Lower leg skin (tissue), 4 donors: Measurements from ENCODE around the gene OSBPL2. TPM values are rescaled to one million over a fixed set of nuclear protein-coding genes. Genes with fewer than 3 reads are reported as not detected.

Experiments
- DNase-seq, 2 donors: peaks; one replicate each; pipeline ENCODE4 v3.0.0-alpha.2; 2019; ENCODE audit warnings: low spot score in 2 of 2
- H3K4me3 ChIP-seq: fragments of 200-600 bp; sonication (generic); 2 replicates; pipeline ENCODE4 v1.5.1; 2017; ENCODE audit warnings: mild to moderate bottlenecking, low read depth; ENCODE audit not compliant: poor library complexity, severe bottlenecking
- CTCF ChIP-seq, 3 donors: fragments of 450-650 bp; IDR thresholded peaks; one replicate each; pipeline ENCODE4 v1.5.1; 2016; ENCODE audit warnings: antibody characterized with exemption in 3 of 3, mild to moderate bottlenecking in 3 of 3, moderate library complexity in 2 of 3
- POLR2A ChIP-seq, 2 donors: fragments of 450-650 bp; IDR thresholded peaks; one replicate each; pipeline ENCODE4 v1.6.1; 2016 to 2017; ENCODE audit warnings: antibody characterized with exemption in 2 of 2, mild to moderate bottlenecking in 1 of 2, moderate library complexity in 1 of 2
- WGBS, 2 donors: methylation state at CpG; one replicate each; pipeline ENCODE4 v1.1.5; 2018; 5-methylcytosine and 5-hydroxymethylcytosine counted together
- intact Hi-C: fragments of 100-400 bp; cut with DNase I; formaldehyde crosslinking; loops from one replicate; pipeline ENCODE4 v1.15.0; 2023; ENCODE audit warnings: low total_unique reads
- total RNA-seq, 4 donors: library from RNA; depleted of rRNA; stranded (reverse); fragments of >200 nt; gene quantifications; one replicate each; pipeline ENCODE4 v1.1.0, GENCODE V29; 2016

OSBPL2 gene
- total RNA-seq, 4 donors from 2014 or later = 69.7 to 135 (median 86.0) TPM

- TF ChIP-seq CTCF (IDR thresholded peaks at IDR 0.05) (no peak), POLR2A (IDR thresholded peaks at IDR 0.05) (no peak)
- intact Hi-C loops = no loop called here
- WGBS, 2 donors = 92 to 95% methylated on average over 17 to 26 of the region's 34 CpGs
These were observed 94.9 kb downstream of the OSBPL2 start for GRCh38 chr20:62332989-62333819.

GRCh38 chr20:62333820-62334595 lies 95.7 kb downstream of the OSBPL2 start:
- 84 to 90% methylated on average over 16 to 18 of the region's 37 CpGs for WGBS, 2 donors
- TF ChIP-seq CTCF (IDR thresholded peaks at IDR 0.05) = no peak
- no peak for TF ChIP-seq POLR2A (IDR thresholded peaks at IDR 0.05)
- no peak for DNase-seq
- H3K4me3 ChIP-seq = no peak overlapping the region
- intact Hi-C loops = no loop called here

More at GRCh38 chr20:62332989-62333819, 94.9 kb downstream of the OSBPL2 start:
- H3K4me3 ChIP-seq = no peak overlapping the region
- no peak for DNase-seq

GRCh38 chr20:62334881-62335280 lies 96.6 kb downstream of the OSBPL2 start:
- H3K4me3 ChIP-seq = no peak overlapping the region
- no peak for DNase-seq
- TF ChIP-seq CTCF (IDR thresholded peaks at IDR 0.05) (no peak), POLR2A (IDR thresholded peaks at IDR 0.05) (no peak)
- intact Hi-C loops = no loop called here
- 88 to 89% methylated on average over 10 to 13 of the region's 13 CpGs for WGBS, 2 donors

GRCh38 chr20:62335532-62335931 lies 97.2 kb downstream of the OSBPL2 start:
- no peak for TF ChIP-seq POLR2A (IDR thresholded peaks at IDR 0.05)
- TF ChIP-seq CTCF (IDR thresholded peaks at IDR 0.05) = no peak
- intact Hi-C loops = no loop called here
- WGBS, 2 donors = 91% methylated on average over 6 of the region's 6 CpGs
- no peak overlapping the region for H3K4me3 ChIP-seq
- DNase-seq = no peak

- DNase-seq = no peak
- WGBS, 2 donors = 81 to 87% methylated on average over 10 to 11 of the region's 11 CpGs
- intact Hi-C loops = no loop called here
These were observed 98.0 kb downstream of the OSBPL2 start for GRCh38 chr20:62336329-62336728.

More at GRCh38 chr20:62336329-62336728, 98.0 kb downstream of the OSBPL2 start:
- no peak overlapping the region for H3K4me3 ChIP-seq
- TF ChIP-seq CTCF (IDR thresholded peaks at IDR 0.05) (no peak), POLR2A (IDR thresholded peaks at IDR 0.05) (no peak)
